Urothelium cell line (cell line): ENCODE measurements around the gene ITIH1.
"Not testable (repeated sequence)": the region's sequence is repeated elsewhere in the genome, so short reads cannot be mapped to it uniquely, and the experiment has no call there.

Experiments
- DNase-seq: peaks from one replicate; pipeline ENCODE4 v3.0.0; 2011; ENCODE audit warnings: low spot score, mixed read lengths
- FAIRE-seq: peaks from 2 replicates; lab custom pipeline; 2011; peaks lifted over from hg19 to GRCh38; lab: Jason Lieb, UNC

Gene ITIH1

GRCh38 chr3:52777127-52777958 is at the start of gene ITIH1:
Gene ITIH1 (plus strand): TSS chr3:52777599. CDS start chr3:52777616, 17 bp downstream.
- DNase-seq (no peak), FAIRE-seq (no peak)

GRCh38 chr3:52728753-52729152 is 48.6 kb upstream of the ITIH1 start:
- not testable (repeated sequence) for FAIRE-seq

GRCh38 chr3:52730681-52731080 is 46.7 kb upstream of the ITIH1 start:
- DNase-seq (no peak), FAIRE-seq (no peak)

More at GRCh38 chr3:52728753-52729152, 48.6 kb upstream of the ITIH1 start:
- not testable (repeated sequence) for DNase-seq

GRCh38 chr3:52731590-52731989 is 45.8 kb upstream of the ITIH1 start:
- FAIRE-seq: no peak

GRCh38 chr3:52733256-52733891 is 44.0 kb upstream of the ITIH1 start:
- FAIRE-seq (no peak), DNase-seq (no peak)

More at GRCh38 chr3:52731590-52731989, 45.8 kb upstream of the ITIH1 start:
- DNase-seq: no peak

GRCh38 chr3:52739730-52740129 is 37.7 kb upstream of the ITIH1 start:
- DNase-seq (no peak), FAIRE-seq (no peak)

- no peak for FAIRE-seq
- DNase-seq: peak; percentile 30
These were observed 34.9 kb upstream of the ITIH1 start for GRCh38 chr3:52742418-52743041.

GRCh38 chr3:52743152-52743551 is 34.2 kb upstream of the ITIH1 start:
- FAIRE-seq (no peak), DNase-seq (no peak)

- FAIRE-seq: no peak
- DNase-seq: no peak
These were observed 33.7 kb upstream of the ITIH1 start for GRCh38 chr3:52743721-52744120.

- no peak for FAIRE-seq
These were observed 25.2 kb upstream of the ITIH1 start for GRCh38 chr3:52752045-52752660.

GRCh38 chr3:52754373-52754772 is 23.0 kb upstream of the ITIH1 start:
- no peak for DNase-seq

More at GRCh38 chr3:52752045-52752660, 25.2 kb upstream of the ITIH1 start:
- DNase-seq: no peak

GRCh38 chr3:52756141-52756540 is 21.3 kb upstream of the ITIH1 start:
- no peak for FAIRE-seq

More at GRCh38 chr3:52754373-52754772, 23.0 kb upstream of the ITIH1 start:
- no peak for FAIRE-seq

GRCh38 chr3:52763466-52763865 is 13.9 kb upstream of the ITIH1 start:
- FAIRE-seq (no peak), DNase-seq (no peak)

More at GRCh38 chr3:52756141-52756540, 21.3 kb upstream of the ITIH1 start:
- DNase-seq: no peak

GRCh38 chr3:52769786-52770455 is 7.5 kb upstream of the ITIH1 start:
- FAIRE-seq: no peak

GRCh38 chr3:52770496-52771333 is 6.7 kb upstream of the ITIH1 start, which contains the start of gene NEK4:
Gene NEK4 (minus strand): TSS chr3:52770940. CDS start chr3:52770746, 194 bp downstream.
- FAIRE-seq (no peak), DNase-seq (peak; percentile 98)

More at GRCh38 chr3:52769786-52770455, 7.5 kb upstream of the ITIH1 start:
- no peak for DNase-seq

- DNase-seq: no peak
- FAIRE-seq: no peak
These were observed 6.1 kb upstream of the ITIH1 start for GRCh38 chr3:52771334-52771681.

- FAIRE-seq: no peak
- DNase-seq: no peak
These were observed 5.7 kb upstream of the ITIH1 start for GRCh38 chr3:52771702-52772101.

GRCh38 chr3:52773361-52774065 is 3.9 kb upstream of the ITIH1 start:
- DNase-seq: no peak
- FAIRE-seq: no peak
